ENCODE results near the gene C19orf73.

DNA sequence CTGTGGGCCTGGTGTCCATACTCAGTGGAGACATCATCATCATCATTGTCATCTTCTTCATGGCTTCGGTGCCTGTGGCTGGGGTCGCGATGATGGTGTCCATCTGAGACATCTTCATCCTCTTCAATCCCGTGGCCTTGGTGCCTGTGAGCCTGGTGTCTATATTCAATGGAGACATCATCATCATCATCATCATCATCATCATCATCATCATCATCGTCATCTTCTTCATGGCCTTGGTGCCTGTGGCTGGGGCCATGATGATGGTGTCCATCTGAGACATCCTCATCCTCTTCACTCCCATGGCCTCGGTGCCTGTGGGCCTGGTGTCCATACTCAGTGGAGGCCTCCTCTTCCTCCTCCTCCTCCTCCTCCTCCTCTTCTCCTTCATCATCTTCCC is 35.3 kb upstream of the C19orf73 start:
- TF ChIP-seq CTCF (IDR thresholded peaks at IDR 0.05) (no peak), POLR2A (IDR thresholded peaks at IDR 0.05) (no peak)
